ENCODE results near the gene CUTC. TPM values are rescaled to one million over a fixed set of nuclear protein-coding genes. Genes with fewer than 3 reads are reported as not detected.

The CUTC gene, protein sequence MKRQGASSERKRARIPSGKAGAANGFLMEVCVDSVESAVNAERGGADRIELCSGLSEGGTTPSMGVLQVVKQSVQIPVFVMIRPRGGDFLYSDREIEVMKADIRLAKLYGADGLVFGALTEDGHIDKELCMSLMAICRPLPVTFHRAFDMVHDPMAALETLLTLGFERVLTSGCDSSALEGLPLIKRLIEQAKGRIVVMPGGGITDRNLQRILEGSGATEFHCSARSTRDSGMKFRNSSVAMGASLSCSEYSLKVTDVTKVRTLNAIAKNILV
- total RNA-seq: 10 to 100 TPM; 24.5 to 35.1 (median 27.7) TPM

DNA sequence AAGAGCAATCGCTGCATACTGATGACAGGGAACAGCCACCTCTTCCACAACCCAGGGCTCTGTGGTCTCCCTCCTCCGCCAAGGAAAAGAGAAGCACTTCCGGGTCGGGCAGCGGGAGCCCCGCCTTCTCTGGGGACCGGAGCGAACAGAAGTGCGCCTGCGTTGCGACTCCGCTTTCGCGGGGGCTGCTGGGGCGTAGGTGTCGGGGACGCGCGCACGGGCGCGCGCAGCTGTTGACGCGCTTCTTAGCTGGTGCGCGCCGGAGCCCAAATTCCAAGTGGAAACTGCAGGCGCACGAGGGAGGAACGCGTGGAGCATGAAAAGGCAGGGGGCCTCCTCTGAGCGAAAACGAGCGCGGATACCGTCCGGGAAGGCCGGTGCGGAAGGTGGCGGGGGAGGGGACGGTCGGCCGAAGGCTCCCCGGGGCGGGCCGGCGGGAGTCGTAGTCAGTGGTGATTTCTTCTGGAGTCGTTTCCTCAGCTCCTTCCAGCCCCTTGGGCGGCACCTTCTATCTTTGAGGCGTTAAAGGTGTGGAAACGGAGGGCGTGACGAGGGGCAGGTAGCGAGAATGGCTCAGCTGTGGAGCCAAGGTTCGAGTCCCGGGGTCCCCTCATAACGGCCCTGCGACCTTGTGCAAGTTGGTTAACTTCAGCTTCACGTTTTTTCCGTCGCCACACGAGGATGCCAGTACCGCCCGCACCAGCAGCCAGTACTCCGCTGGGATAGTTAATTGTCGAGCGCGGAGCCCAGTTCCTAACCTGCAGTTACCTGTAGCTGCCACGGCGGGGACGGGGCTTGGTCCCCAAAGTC lies at the start of gene CUTC, which contains the start of gene COX15:
TSS of gene CUTC (plus strand) at position 202 of the 810 bp plus-strand sequence. CDS start at position 317, 115 bp downstream.
TSS of gene COX15 (minus strand) at position 95 of the 810 bp plus-strand sequence. CDS start at position 17, 78 bp downstream.
- H3K27me3 ChIP-seq: no peaks in the 10 kb centered on the region
- no peak for TF ChIP-seq EP300 (IDR thresholded peaks at IDR 0.05)
- TF ChIP-seq POLR2AphosphoS5 (IDR thresholded peaks at IDR 0.05): peak; percentile 93
- TF ChIP-seq POLR2A (IDR thresholded peaks at IDR 0.05): peak; percentile 71 to 78
- TF ChIP-seq, protein P1, sequence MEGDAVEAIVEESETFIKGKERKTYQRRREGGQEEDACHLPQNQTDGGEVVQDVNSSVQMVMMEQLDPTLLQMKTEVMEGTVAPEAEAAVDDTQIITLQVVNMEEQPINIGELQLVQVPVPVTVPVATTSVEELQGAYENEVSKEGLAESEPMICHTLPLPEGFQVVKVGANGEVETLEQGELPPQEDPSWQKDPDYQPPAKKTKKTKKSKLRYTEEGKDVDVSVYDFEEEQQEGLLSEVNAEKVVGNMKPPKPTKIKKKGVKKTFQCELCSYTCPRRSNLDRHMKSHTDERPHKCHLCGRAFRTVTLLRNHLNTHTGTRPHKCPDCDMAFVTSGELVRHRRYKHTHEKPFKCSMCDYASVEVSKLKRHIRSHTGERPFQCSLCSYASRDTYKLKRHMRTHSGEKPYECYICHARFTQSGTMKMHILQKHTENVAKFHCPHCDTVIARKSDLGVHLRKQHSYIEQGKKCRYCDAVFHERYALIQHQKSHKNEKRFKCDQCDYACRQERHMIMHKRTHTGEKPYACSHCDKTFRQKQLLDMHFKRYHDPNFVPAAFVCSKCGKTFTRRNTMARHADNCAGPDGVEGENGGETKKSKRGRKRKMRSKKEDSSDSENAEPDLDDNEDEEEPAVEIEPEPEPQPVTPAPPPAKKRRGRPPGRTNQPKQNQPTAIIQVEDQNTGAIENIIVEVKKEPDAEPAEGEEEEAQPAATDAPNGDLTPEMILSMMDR (IDR thresholded peaks at IDR 0.05): peak in 3 of 4 experiments; percentile 35 to 49 (median 45)
- peaks cover 0 to 33% of the 10 kb centered on the region in 2 donors for H3K36me3 ChIP-seq
- 0% methylated on average over 1 to 10 of the region's 73 CpGs for WGBS, 2 donors (ENCODE audit: low coverage in 1 of 2)
- H3K4me1 ChIP-seq: peaks cover 0 to 36% (median 7%) of the 10 kb centered on the region in 3 donors
- H3K27ac ChIP-seq: peak within 1 kb of the TSS; percentile 83 to 97 (median 96)
- H3K4me3 ChIP-seq: peak within 1 kb of the TSS; percentile 69 to 87
- H3K9me3 ChIP-seq: no peaks in the 10 kb centered on the region
- ATAC-seq: peak; percentile 98

DNA sequence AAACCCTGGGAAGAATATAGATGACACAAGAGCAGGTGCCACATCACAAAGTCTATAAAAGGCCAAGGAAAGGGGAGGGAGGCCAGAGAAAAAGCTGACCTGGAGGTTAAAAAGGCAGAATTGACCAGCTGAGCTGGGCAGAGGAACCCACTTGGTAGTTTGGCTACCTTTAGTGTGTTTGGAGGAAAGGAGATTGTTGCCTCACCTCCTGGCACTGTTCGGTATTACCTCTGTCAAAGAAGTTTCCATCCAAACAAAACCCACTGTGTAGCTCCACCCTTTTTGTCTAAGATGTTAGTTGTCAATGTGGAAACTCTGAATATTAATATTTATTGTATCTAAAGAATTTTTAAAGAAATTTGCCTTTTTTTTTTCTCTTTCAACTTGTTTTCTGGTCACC lies 49.3 kb upstream of the CUTC start:
- ATAC-seq: no peak
- peaks cover 0 to 44% of the 10 kb centered on the region in 2 donors for H3K36me3 ChIP-seq
- H3K9me3 ChIP-seq: no peaks in the 10 kb centered on the region
- 84% methylated on average over 1 of the region's 1 CpG; no CpG with 5 or more reads in 1 of the 2 donors for WGBS, 2 donors (ENCODE audit: low coverage in 1 of 2)
- no peaks in the 10 kb centered on the region for H3K27me3 ChIP-seq
- H3K27ac ChIP-seq: no peak overlapping the region
- TF ChIP-seq POLR2A (IDR thresholded peaks at IDR 0.05): no peak
- no peak for TF ChIP-seq POLR2AphosphoS5 (IDR thresholded peaks at IDR 0.05)
- TF ChIP-seq, protein P1 (IDR thresholded peaks at IDR 0.05): no peak
- no peak for TF ChIP-seq EP300 (IDR thresholded peaks at IDR 0.05)
- H3K4me3 ChIP-seq: no peak overlapping the region
- no peaks in the 10 kb centered on the region for H3K4me1 ChIP-seq

DNA sequence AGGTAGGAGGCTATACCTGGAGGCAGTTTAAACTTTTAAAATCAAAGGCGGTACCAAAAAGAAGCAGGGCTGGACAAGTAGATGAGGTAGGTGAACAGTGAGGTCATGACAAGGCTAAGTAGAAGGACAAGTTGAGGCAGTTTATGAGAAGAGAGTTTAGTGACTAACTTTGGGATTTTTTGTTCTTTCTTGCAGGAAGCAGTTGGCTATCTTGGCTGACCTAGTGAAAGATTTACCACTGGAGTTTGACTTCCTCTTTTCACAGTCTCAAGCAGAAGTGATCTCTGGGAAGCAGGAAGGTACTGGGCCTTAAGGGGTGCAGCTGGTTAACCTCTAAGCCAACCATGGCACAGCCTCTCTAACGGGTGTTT lies 46.5 kb upstream of the CUTC start:
- Histone ChIP-seq H3K9me3 (no peaks in the 10 kb centered on the region), H3K4me3 (no peak overlapping the region), H3K27ac (no peak overlapping the region), H3K27me3 (no peaks in the 10 kb centered on the region), H3K36me3 (peaks cover 0 to 26% of the 10 kb centered on the region in 2 donors), H3K4me1 (no peaks in the 10 kb centered on the region)
- ATAC-seq: no peak
- WGBS, 2 donors (ENCODE audit: low coverage in 1 of 2): 67 to 86% methylated on average over 2 of the region's 2 CpGs
- TF ChIP-seq POLR2AphosphoS5 (IDR thresholded peaks at IDR 0.05) (no peak), EP300 (IDR thresholded peaks at IDR 0.05) (no peak), POLR2A (IDR thresholded peaks at IDR 0.05) (no peak)
- TF ChIP-seq, protein P1 (IDR thresholded peaks at IDR 0.05): no peak

DNA sequence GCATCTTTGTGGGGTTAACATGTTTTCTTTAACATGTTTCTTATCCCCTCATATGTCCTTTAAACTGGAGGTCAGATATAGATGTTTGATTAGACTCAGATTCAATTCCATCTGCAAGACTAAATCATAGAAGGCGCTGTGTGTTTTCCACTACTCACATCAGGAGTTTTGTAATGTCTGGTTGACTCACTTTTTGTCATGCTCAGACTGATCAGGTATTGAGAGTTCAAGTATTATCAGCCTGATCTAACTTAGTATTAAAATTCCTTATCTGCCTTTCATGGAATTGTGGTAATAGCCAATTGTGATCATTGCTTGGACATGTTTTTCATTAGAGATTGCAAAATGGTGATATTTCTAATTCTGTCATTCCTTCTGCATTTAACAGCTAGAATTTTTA lies 42.6 kb upstream of the CUTC start:
- 78 to 87% methylated on average over 1 of the region's 1 CpG for WGBS, 2 donors (ENCODE audit: low coverage in 1 of 2)
- peaks cover 0 to 41% of the 10 kb centered on the region in 2 donors for H3K36me3 ChIP-seq
- no peak for TF ChIP-seq POLR2A (IDR thresholded peaks at IDR 0.05)
- TF ChIP-seq, protein P1 (IDR thresholded peaks at IDR 0.05): no peak
- TF ChIP-seq EP300 (IDR thresholded peaks at IDR 0.05): no peak
- no peak for TF ChIP-seq POLR2AphosphoS5 (IDR thresholded peaks at IDR 0.05)

More for the DNA sequence above, 42.6 kb upstream of the CUTC start:
- no peaks in the 10 kb centered on the region for H3K9me3 ChIP-seq
- no peak for ATAC-seq
- H3K27ac ChIP-seq: no peak overlapping the region
- H3K27me3 ChIP-seq: no peaks in the 10 kb centered on the region
- H3K4me1 ChIP-seq: no peaks in the 10 kb centered on the region
- H3K4me3 ChIP-seq: no peak overlapping the region
